ENCODE results near the gene CD300LD. TPM values are rescaled to one million over a fixed set of nuclear protein-coding genes. Genes with fewer than 3 reads are reported as not detected.
"Not testable (repeated sequence)": the region's sequence is repeated elsewhere in the genome, so short reads cannot be mapped to it uniquely, and the experiment has no call there.

The CD300LD gene
- total RNA-seq, 1 donor from 2014 or later: not detected

- H3K36me3 Mint-ChIP-seq (ENCODE audit: unreplicated experiment): no peaks in the 10 kb centered on the region
- H3K4me1 Mint-ChIP-seq (ENCODE audit: unreplicated experiment): no peaks in the 10 kb centered on the region
- H3K27ac Mint-ChIP-seq (ENCODE audit: unreplicated experiment): no peak overlapping the region
- TF ChIP-seq CTCF (IDR thresholded peaks at IDR 0.05): no peak
- DNase-seq (ENCODE audit: extremely low spot score, unreplicated experiment): no peak
- peaks cover 5% of the 10 kb centered on the region for H3K9me3 Mint-ChIP-seq (ENCODE audit: unreplicated experiment)
- H3K27me3 Mint-ChIP-seq (ENCODE audit: unreplicated experiment): peaks cover 19% of the 10 kb centered on the region
- no peak overlapping the region for H3K4me3 Mint-ChIP-seq (ENCODE audit: unreplicated experiment)
Measured at GRCh38 chr17:74558882-74559519, 33.1 kb downstream of the CD300LD start.

GRCh38 chr17:74558402-74558801, 33.7 kb downstream of the CD300LD start:
- H3K27me3 Mint-ChIP-seq (ENCODE audit: unreplicated experiment): peaks cover 22% of the 10 kb centered on the region
- DNase-seq (ENCODE audit: extremely low spot score, unreplicated experiment); H3K9me3 Mint-ChIP-seq (ENCODE audit: unreplicated experiment); H3K27ac Mint-ChIP-seq (ENCODE audit: unreplicated experiment); H3K36me3 Mint-ChIP-seq (ENCODE audit: unreplicated experiment); H3K4me3 Mint-ChIP-seq (ENCODE audit: unreplicated experiment); H3K4me1 Mint-ChIP-seq (ENCODE audit: unreplicated experiment): not testable (repeated sequence)

GRCh38 chr17:74555427-74555940, 36.6 kb downstream of the CD300LD start:
- no peak for DNase-seq (ENCODE audit: extremely low spot score, unreplicated experiment)
- Mint-ChIP-seq H3K36me3 (ENCODE audit: unreplicated experiment) (no peaks in the 10 kb centered on the region), H3K27ac (ENCODE audit: unreplicated experiment) (no peak overlapping the region), H3K4me1 (ENCODE audit: unreplicated experiment) (no peaks in the 10 kb centered on the region), H3K27me3 (ENCODE audit: unreplicated experiment) (peaks cover 20% of the 10 kb centered on the region), H3K4me3 (ENCODE audit: unreplicated experiment) (no peak overlapping the region), H3K9me3 (ENCODE audit: unreplicated experiment) (no peaks in the 10 kb centered on the region)
- no peak for TF ChIP-seq CTCF (IDR thresholded peaks at IDR 0.05)

- no peak for TF ChIP-seq CTCF (IDR thresholded peaks at IDR 0.05)
- no peak for DNase-seq (ENCODE audit: extremely low spot score, unreplicated experiment)
- Mint-ChIP-seq H3K27me3 (ENCODE audit: unreplicated experiment) (peaks cover 20% of the 10 kb centered on the region), H3K27ac (ENCODE audit: unreplicated experiment) (no peak overlapping the region), H3K9me3 (ENCODE audit: unreplicated experiment) (no peaks in the 10 kb centered on the region), H3K4me3 (ENCODE audit: unreplicated experiment) (no peak overlapping the region), H3K36me3 (ENCODE audit: unreplicated experiment) (no peaks in the 10 kb centered on the region), H3K4me1 (ENCODE audit: unreplicated experiment) (no peaks in the 10 kb centered on the region)
Measured at GRCh38 chr17:74554909-74555308, 37.2 kb downstream of the CD300LD start.

DNA sequence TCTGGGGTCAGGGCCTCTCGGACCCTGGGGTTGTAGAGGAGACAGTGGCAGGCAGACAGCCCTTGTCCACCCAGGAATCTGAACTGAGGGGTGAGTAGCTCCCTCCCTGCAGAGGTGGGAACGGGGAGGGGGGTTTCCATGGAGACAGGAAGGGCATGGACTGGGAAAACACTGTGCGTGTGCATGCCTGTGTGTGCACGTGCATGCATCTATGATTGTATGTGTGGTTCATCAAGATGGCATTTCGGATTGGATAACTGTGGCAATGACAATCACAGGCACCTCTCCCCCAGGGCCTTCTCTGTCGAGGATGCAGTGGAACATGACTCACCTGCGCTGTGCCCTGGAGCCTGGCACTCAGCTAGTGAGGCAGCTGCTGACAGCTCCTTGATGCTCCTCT, 40.0 kb downstream of the CD300LD start:
- no peaks in the 10 kb centered on the region for H3K4me1 Mint-ChIP-seq (ENCODE audit: unreplicated experiment)
- peaks cover 17% of the 10 kb centered on the region for H3K27me3 Mint-ChIP-seq (ENCODE audit: unreplicated experiment)
- TF ChIP-seq CTCF (IDR thresholded peaks at IDR 0.05): no peak
- no peaks in the 10 kb centered on the region for H3K9me3 Mint-ChIP-seq (ENCODE audit: unreplicated experiment)
- H3K4me3 Mint-ChIP-seq (ENCODE audit: unreplicated experiment): no peak overlapping the region
- H3K36me3 Mint-ChIP-seq (ENCODE audit: unreplicated experiment): no peaks in the 10 kb centered on the region
- DNase-seq (ENCODE audit: extremely low spot score, unreplicated experiment): no peak
- H3K27ac Mint-ChIP-seq (ENCODE audit: unreplicated experiment): no peak overlapping the region
